GM18519 (cell line): ENCODE results near the gene GAS5.
A peak's percentile ranks its signal among the peaks of the same experiment; 100 is the strongest.
"Not testable (repeated sequence)": the region's sequence is repeated elsewhere in the genome, so short reads cannot be mapped to it uniquely, and the experiment has no call there.

ENCODE experiments used
- ATAC-seq: cut with Tn5 transposase; IDR thresholded peaks from one replicate; pipeline ENCODE4 v1.9.1; 2021; ENCODE audit warnings: mild to moderate bottlenecking, moderate library complexity; ENCODE audit not compliant: unreplicated experiment, low FRiP score

The GAS5 gene

GRCh38 chr1:173870252-173871075 lies 2.7 kb upstream of the GAS5 start:
- no peak for ATAC-seq

- no peak for ATAC-seq
Measured at GRCh38 chr1:173869021-173869359, 1.2 kb upstream of the GAS5 start.

- ATAC-seq = peak; percentile 30
Measured at GRCh38 chr1:173868266-173869020, 654 bp upstream of the GAS5 start, which contains the start of gene ZBTB37. TSS of gene ZBTB37 (plus strand) at chr1:173868380. CDS start at chr1:173870226, 1,846 bp downstream.

- no peak for ATAC-seq
Measured at GRCh38 chr1:173867141-173867752, 542 bp downstream of the GAS5 start.

GRCh38 chr1:173866413-173867115 lies 1.2 kb downstream of the GAS5 start:
- ATAC-seq = no peak

- no peak for ATAC-seq
Measured at GRCh38 chr1:173865468-173866164, 2.2 kb downstream of the GAS5 start.

- ATAC-seq = no peak
Measured at GRCh38 chr1:173864179-173864867, 3.5 kb downstream of the GAS5 start.

GRCh38 chr1:173863224-173864161 lies 4.3 kb downstream of the GAS5 start:
- no peak for ATAC-seq

GRCh38 chr1:173862769-173863223 lies 5.0 kb downstream of the GAS5 start:
- no peak for ATAC-seq

- ATAC-seq = not testable (repeated sequence)
Measured at GRCh38 chr1:173862146-173862768, 5.5 kb downstream of the GAS5 start.

GRCh38 chr1:173861731-173862145 lies 6.1 kb downstream of the GAS5 start:
- ATAC-seq = no peak

- no peak for ATAC-seq
Measured at GRCh38 chr1:173860065-173860464, 7.7 kb downstream of the GAS5 start.

- not testable (repeated sequence) for ATAC-seq
Measured at GRCh38 chr1:173859547-173859946, 8.2 kb downstream of the GAS5 start.

GRCh38 chr1:173857363-173857917 lies 10.3 kb downstream of the GAS5 start:
- ATAC-seq = no peak

GRCh38 chr1:173856903-173857302 lies 10.9 kb downstream of the GAS5 start:
- ATAC-seq = no peak

GRCh38 chr1:173856014-173856413 lies 11.8 kb downstream of the GAS5 start:
- no peak for ATAC-seq

GRCh38 chr1:173853074-173853473 lies 14.7 kb downstream of the GAS5 start:
- ATAC-seq = no peak

GRCh38 chr1:173852105-173852504 lies 15.7 kb downstream of the GAS5 start:
- no peak for ATAC-seq
